Inflammatory macrophage treated with lipopolysaccharide for 1 hour (primary cell): ENCODE data around the gene TK1.

Experiments
- DNase-seq, 2 donors: peaks; one replicate each; pipeline ENCODE4 v3.0.0-alpha.2; 2020 to 2022

The TK1 gene

GRCh38 chr17:78175643-78175981, 11.2 kb downstream of the TK1 start:
- no peak for DNase-seq

DNA sequence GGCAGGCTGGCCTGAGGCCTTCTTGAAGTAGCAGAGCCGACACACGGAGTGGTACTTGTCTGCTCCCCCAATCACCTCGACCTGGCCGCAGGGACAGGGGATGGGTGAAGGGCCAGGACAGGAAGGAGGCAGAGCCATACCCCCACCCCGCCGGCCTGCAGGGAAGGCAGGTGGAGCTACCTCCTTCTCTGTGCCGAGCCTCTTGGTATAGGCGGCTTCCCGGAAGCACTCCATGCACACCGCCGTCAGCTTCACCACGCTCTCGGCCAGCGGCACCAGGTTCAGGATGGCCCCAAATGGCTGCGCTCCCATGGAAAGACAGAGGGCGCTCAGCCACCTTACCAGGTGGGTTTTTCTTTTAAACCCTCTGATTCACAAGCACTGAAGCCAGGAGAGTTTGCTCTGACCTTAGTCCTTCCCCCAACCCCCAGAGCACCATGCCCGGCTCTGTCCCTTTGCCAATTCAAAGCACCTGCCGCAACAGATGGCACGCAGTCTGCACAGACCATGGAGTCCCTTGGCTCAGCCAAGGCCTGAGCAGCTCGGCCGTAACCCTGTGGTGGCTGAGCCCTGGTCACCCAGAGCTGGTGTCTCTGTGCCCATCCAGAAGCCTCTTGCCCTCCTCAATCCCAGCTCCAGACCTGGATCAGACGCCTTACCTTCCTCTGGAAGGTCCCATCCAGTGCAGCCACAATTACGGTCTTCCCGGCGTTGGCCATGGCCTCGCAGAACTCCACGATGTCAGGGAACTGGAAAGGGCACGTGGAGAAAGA, 11.8 kb downstream of the TK1 start:
- no peak for DNase-seq

DNA sequence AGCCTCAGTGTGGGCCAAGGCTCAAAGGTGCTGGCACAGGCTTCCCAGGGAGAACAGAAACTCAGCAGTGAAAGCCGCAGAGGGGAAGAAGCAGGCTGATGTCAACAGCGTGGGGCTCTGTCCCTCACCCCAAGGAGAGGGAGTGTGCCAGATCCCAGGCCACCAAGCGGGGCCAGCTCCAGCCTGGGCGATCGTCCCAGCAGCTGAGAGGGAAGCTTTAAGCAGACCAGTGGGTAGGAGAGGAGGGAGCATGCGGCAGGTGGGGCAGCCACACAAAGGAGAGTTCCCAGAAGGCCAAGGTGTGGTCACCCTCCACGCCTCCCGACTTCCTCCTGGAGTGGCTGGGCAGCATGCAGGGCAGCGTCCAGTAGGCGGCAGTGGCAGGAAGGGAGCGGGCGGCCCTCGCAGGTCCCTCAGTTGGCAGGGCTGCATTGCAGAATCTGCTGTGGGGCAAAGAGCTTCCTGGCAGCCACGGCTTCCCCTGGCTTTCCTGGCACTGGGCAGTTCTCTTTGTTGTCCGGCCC, 12.4 kb downstream of the TK1 start:
- peak; percentile 78 to 79 for DNase-seq

DNA sequence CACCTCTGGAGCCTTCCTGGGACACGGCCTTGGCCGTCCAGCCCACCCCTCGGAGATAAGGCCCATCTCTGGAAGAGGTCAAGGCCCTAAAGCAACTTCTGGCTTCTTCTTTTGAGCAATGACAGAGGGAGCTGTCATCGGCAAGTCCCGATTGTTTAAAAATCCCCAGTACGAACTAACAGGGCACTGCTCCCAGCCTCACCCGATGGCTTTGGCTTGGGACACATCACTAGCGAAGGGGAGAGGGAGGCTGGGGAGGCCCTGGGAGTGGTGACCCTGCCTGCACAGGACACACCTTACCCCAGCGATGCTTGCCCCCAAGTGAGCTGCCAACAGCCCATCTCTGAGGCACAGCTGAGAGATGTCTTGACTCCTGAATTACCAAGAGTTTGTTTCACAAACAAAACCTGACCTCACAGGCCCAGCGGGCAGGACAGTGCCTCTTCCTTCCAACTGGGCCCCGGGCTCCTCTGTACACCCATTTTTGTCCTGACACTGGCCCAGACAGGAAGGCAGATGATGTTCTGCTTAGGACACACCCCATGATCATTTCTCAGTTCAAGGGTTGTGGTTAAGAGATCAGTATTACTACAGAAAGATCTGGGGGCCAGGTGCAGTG, 13.6 kb downstream of the TK1 start:
- DNase-seq, result peak; percentile 46 to 76

DNA sequence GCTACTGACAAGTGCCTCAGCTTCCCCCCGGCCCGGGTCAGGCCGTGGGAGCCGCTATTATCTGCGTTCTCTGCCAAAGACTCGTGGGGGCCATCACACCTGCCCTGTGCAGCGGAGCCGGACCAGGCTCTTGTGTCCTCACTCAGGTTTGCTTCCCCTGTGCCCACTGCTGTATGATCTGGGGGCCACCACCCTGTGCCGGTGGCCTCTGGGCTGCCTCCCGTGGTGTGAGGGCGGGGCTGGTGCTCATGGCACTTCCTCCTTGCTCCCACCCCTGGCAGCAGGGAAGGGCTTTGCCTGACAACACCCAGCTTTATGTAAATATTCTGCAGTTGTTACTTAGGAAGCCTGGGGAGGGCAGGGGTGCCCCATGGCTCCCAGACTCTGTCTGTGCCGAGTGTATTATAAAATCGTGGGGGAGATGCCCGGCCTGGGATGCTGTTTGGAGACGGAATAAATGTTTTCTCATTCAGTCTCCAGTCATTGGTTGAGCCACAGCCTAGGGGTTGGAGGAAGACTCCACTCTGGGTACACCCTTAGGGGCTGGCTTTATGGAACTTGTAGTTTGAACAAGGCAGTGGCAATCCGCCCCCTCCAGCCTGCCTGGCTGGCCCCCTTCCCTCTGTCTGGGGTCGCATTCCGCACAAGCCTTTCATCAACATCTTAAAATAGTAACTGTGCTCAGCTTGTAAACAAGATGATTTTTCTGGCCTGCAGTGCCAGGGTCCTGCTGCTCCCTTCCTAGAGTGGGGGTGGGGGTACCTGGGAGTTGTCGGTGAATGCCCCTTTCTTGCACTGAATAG, 14.4 kb downstream of the TK1 start:
- DNase-seq, result peak; percentile 63 to 73

GRCh38 chr17:78171591-78172248, 15.1 kb downstream of the TK1 start:
- DNase-seq, result peak in 1 of 2 donors; percentile 24

DNA sequence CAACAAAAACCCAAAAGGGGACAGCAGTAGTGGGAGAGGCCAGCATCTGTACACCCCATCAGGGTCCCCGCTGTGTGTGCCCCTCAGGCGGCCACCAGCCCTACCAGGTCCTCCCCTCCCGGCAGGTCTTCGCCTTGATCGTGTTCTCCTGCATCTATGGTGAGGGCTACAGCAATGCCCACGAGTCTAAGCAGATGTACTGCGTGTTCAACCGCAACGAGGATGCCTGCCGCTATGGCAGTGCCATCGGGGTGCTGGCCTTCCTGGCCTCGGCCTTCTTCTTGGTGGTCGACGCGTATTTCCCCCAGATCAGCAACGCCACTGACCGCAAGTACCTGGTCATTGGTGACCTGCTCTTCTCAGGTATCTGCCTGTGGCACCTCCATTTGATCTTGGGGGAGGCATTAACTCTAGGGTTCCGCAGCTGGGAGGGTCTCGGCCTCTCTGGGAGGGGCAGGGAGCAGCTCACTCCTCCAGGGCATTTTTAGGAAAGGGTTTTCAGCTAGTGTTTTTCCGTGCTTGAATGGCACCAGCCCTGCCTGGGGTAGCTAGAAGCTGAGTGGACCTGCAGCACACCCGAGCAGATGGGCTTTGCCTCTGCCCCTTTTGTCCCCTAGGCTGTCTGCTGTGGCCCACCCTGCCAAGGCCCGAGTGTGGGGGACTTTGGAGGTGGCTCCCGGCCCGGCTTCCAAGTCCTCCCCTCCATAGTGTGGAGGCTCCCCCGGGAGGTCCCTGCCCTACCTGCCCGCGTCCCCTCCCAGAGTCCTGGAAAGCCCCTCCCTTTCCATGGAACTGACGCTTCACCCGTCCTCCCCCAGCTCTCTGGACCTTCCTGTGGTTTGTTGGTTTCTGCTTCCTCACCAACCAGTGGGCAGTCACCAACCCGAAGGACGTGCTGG, 15.9 kb downstream of the TK1 start:
- DNase-seq, result peak; percentile 50 to 55

- DNase-seq, result peak; percentile 20 to 28
These were observed 17.7 kb downstream of the TK1 start for GRCh38 chr17:78168903-78169793.

DNA sequence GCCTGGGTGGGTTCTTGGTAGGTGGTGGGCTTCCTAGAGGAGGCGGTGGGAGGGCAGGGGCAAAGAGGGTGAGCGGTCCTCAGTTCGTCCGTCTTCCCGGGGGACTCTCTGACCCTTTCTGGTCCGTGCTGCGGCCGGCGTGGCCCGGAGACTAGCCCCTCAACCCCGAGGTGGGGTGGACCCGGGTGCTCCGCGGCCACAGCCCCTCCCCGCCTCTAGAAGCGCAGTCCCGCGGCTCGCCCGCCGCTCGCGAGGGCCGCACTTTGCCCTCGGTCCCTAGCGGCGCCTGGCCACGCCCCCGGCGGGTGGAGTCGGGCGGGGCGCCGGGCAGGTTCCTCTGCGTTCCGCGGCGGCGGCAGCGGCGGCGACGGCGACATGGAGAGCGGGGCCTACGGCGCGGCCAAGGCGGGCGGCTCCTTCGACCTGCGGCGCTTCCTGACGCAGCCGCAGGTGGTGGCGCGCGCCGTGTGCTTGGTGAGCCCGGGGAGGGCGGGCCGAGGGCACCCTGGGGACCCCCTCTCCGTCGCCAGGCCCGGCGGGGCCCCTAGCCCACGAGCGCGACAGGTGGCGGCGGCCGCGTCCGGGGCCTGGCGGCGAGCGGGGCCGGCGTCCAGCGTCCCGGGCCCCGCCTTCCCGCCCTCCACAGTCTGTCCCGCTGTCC, 18.5 kb downstream of the TK1 start, which contains the start of gene SYNGR2:
TSS of gene SYNGR2 (plus strand) at position 340 of the 661 bp plus-strand sequence. CDS start at position 376, 36 bp downstream.
- DNase-seq, result peak; percentile 75 to 91

DNA sequence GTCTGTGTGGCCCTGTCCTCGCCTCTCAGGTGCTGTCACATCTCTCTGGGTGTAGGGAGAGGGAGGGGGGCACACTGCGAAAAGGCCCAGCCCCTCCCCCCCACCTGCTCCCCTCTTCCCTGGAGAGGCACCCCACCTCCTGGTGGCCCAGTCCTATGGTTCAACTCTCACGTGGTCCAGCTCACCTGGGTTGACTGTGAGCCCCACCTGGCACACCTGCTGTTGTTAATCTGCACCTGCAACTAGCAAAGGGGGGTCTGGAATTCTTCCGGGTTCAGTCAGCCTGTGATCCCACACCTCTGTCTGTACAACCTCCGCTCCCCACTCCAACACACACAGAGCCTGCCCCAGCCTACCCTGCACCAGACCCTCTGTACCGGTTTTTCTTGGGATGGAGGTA, 20.4 kb downstream of the TK1 start:
- DNase-seq, result no peak

DNA sequence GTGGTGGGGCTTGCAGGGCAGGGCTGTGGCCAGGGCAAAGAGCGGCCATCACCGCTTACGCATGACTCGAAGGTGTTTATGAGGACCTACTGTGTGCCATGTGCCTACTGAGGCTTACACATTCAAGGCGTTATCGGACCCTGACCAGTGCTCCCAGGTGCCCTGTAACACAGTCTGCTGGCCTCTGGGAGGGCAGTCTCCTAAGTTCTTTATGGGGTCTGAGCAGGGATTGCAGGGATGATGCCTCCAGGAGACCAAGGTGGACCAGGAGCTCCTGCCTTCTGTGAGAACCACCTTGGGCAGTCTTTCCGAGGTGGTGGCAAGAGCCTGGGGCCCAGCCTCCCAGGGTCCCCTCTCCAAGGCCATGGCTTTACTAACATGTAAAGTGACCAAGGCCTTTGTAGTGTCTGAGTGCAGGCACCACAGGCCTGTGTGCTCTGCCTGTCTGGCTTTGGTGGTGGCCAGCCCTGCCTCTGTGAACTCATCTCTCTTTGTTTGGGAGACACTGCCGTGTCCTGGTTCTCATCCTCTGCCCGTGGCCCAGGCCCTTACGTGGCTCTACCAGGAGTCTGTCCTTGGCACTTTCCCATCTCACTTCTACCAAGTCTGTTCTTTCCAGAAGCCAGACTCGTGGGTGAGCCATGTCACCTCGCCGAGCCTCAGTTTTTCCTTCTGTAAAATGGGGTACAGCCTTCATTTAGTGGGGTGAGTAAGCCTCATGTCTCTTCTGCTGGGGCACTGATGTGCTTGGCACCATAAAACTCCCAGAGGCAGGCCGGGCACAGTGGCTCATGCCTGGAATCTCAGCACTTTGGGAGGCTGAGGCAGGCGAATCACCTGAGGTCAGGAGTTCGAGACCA, 21.9 kb downstream of the TK1 start:
- no peak for DNase-seq

DNA sequence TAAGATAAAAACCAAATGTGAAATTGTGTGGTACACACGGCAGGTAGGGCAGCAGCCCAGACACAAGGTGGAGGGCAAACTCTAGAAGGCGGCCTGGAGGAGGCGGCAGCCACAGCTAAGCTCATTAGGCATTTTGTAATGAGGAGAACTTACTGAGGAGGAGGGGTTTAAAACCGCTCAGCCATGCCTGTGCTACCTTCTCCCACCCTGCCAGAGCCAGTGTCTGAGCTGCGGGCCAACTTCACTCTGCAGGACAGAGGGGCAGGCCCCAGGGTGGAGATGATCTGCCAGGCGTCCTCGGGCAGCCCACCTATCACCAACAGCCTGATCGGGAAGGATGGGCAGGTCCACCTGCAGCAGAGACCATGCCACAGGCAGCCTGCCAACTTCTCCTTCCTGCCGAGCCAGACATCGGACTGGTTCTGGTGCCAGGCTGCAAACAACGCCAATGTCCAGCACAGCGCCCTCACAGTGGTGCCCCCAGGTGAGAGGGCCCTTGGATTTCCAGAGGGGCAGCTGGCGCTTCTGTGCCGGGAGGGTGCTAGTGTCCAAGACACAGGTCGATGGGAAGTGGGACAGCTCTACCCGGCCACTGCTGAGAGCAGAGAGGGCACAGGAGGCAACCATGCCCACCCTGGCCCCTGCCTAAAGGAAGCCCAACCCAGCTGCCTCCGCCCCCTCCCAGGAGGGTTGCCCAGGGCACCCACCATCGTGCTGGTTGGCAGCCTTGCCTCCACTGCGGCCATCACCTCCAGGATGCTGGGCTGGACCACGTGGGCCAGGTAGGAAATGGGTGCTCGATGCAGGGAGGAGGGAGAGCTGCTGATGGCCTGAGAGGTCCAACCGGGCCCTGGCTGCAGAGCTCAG, 22.7 kb downstream of the TK1 start:
- DNase-seq, result no peak

DNA sequence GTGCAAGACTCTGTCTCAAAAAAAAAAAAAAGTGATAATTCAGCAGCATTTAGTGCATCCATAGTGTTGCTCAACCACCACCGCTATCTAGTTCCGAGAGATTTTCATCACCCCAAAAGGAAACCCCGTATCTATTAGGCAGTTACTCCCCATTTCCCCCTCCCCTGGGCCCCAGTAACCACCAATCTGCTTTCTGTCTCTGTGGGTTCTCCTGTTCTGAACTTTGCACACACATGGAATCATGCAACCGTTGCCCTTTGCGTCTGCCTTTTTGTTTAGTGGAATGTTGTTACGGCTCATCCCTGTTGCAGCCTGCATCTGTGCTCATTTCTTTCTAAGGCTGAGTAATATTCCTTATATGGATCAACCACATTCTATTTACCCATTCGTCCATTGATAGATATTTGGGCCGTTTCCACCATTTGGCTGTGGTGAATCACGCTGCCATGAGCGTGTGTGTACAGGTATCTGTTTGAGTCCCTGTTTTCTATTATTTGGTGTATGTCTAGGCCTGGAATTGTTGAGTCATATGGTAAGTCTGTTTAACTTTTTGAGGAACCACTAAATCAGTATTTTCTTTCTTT, 27.2 kb downstream of the TK1 start:
- no peak for DNase-seq

- DNase-seq, result peak; percentile 78 to 80
These were observed 31.7 kb downstream of the TK1 start for GRCh38 chr17:78154903-78155811.

- DNase-seq, result no peak
These were observed 35.3 kb downstream of the TK1 start for GRCh38 chr17:78151514-78152008.

- DNase-seq, result no peak
These were observed 38.4 kb downstream of the TK1 start for GRCh38 chr17:78148286-78149016.
